Activated T-cell treated with anti-CD3 and anti-CD28 coated beads, Interleukin-2, amount 50 U/mL, for 72 hours (primary cell): Measurements from ENCODE around the gene CCDC175. TPM values are rescaled to one million over a fixed set of nuclear protein-coding genes. Genes with fewer than 3 reads are reported as not detected.

Experiments
- ATAC-seq, 2 donors: fragments of 150-1000 bp; cut with Tn5 transposase; replicated peaks in 1 of 2; 2 replicates each; pipeline ENCODE4 v1.10.0; 2021; ENCODE audit warnings: moderate library complexity in 2 of 2, mild to moderate bottlenecking in 1 of 2
- DNase-seq, 2 donors: peaks; one replicate each; pipeline ENCODE4 v3.0.0; 2021 to 2022; ENCODE audit warnings: mixed read lengths in 1 of 2
- H3K27ac Mint-ChIP-seq: one replicate; pipeline ENCODE4 v1.8.0; 2022; ENCODE audit warnings: mild to moderate bottlenecking, moderate library complexity, mixed read lengths
- H3K27me3 Mint-ChIP-seq: one replicate; pipeline ENCODE4 v1.8.0; 2022; ENCODE audit warnings: low read depth, mixed read lengths
- H3K36me3 Mint-ChIP-seq, 2 donors: one replicate each; pipeline ENCODE4 v1.8.0; 2022; ENCODE audit warnings: mixed read lengths in 2 of 2, mild to moderate bottlenecking in 1 of 2; ENCODE audit not compliant: insufficient read depth in 2 of 2
- H3K4me1 Mint-ChIP-seq: one replicate; pipeline ENCODE4 v1.8.0; 2022; ENCODE audit warnings: low read depth, mixed read lengths
- H3K4me3 Mint-ChIP-seq, 2 donors: one replicate each; pipeline ENCODE4 v1.8.0; 2022; ENCODE audit warnings: mild to moderate bottlenecking in 2 of 2, mixed read lengths in 2 of 2, moderate library complexity in 2 of 2
- H3K9me3 Mint-ChIP-seq, 2 donors: one replicate each; pipeline ENCODE4 v1.8.0; 2022; ENCODE audit warnings: mixed read lengths in 2 of 2
- total RNA-seq, 2 donors: library from RNA; stranded (reverse); gene quantifications; one replicate each; pipeline ENCODE4 v1.2.3, GENCODE V29; 2022

Gene CCDC175
- total RNA-seq, 2 donors from 2014 or later = not detected

DNA sequence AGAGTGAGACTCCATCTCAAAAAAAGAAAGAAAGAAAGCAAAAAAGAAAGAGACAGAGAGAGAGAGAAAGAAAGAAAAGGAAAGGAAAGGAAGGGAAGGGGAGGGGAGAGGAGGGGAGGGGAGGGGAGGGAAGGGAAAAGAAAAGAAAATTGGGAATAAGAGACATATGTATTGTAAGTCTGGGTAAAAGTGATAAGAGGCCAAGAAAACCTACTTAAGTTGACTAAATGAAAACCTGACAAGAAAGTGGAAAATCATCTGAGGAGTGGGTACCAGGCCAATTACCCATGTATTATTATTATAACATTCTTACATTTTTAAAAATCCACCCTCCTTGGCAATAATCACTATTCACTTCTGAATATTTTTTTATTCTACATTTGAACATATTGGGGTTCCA lies 46.3 kb downstream of the CCDC175 start:
- H3K9me3 Mint-ChIP-seq = peaks cover 0 to 4% of the 10 kb centered on the region in 2 donors
- no peaks in the 10 kb centered on the region for H3K4me1 Mint-ChIP-seq
- H3K36me3 Mint-ChIP-seq = peaks cover 2% of the 10 kb centered on the region in 2 donors
- ATAC-seq (no peak), DNase-seq (no peak)
- H3K27ac Mint-ChIP-seq = no peak overlapping the region
- H3K4me3 Mint-ChIP-seq = no peak overlapping the region
- peaks cover 7% of the 10 kb centered on the region for H3K27me3 Mint-ChIP-seq

DNA sequence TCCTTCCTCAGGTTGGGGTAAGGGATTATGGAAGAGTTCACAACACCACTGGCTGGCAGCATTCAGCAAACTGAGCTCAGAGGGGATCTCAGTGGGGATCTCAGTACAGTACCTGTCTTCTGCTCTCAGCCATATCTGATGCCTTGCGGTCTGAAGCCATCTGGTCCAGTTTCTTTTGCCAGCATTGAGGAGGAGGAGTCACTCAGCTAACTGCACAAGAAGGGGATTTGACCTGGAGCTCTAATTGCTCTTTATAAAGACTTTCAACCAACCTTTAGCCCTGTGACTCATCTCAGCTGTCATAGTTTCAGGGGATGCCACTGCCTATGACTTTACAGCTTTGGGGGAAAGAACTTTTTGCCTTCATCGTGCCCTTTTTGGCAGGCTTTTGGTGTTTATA lies 47.4 kb downstream of the CCDC175 start:
- peaks cover 2% of the 10 kb centered on the region in 2 donors for H3K36me3 Mint-ChIP-seq
- DNase-seq = no peak
- H3K27ac Mint-ChIP-seq = no peak overlapping the region
- peaks cover 7% of the 10 kb centered on the region for H3K27me3 Mint-ChIP-seq
- H3K9me3 Mint-ChIP-seq = peaks cover 0 to 4% of the 10 kb centered on the region in 2 donors
- no peaks in the 10 kb centered on the region for H3K4me1 Mint-ChIP-seq
- no peak for ATAC-seq
- H3K4me3 Mint-ChIP-seq = no peak overlapping the region

DNA sequence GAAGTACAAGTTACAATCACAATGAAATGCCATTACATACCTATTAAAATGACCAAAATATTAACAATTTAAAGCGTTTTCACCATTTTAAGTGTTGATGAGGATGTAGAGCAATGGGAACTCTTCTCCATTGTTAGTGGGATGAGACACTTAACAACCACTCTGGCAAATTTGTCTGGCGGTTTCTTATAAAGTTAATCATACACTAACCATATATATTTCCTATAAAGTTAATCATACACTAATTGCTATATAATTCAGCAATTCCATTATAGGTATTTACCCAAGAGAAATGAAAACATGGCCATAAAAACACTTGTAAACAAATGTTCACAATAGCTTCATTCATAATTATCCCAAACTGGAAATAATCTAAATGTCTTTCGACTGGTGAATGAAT lies 56.4 kb downstream of the CCDC175 start:
- DNase-seq = no peak
- Mint-ChIP-seq H3K4me1 (no peaks in the 10 kb centered on the region), H3K27ac (no peak overlapping the region), H3K4me3 (no peak overlapping the region), H3K36me3 (no peaks in the 10 kb centered on the region), H3K9me3 (peaks cover 0 to 2% of the 10 kb centered on the region in 2 donors), H3K27me3 (peaks cover 19% of the 10 kb centered on the region)
- ATAC-seq = no peak

DNA sequence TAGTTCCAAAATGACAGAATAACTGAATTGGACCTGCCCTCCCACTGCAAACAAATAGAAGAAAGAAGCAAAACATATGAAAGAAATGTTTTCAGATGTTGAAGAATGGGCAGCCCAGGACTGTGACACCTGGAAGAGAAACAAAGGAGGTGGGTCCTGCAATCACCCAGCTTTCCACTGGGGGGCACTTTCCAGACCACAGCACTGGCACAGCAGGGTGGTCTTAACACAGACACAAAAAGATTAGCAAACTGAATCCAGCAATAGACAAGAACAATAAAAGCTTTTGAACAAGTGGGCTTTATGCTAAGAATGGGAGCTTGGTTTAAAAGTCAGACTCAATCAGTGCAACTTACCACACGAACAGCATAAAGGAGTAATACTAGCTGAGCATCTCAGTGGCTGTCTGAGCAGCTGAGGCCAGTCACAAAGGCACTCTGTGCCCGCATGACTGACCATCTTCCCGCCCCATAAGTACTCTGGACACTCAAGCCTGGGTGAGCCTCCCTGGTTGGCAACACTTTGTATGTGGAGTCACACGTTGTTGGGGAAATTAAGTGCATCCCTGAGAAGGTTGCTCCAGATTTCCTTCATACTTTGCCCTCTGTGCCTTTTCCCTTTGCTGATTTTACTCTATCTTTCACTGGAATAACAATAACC lies 64.6 kb downstream of the CCDC175 start:
- ATAC-seq (no peak), DNase-seq (peak; percentile 9 to 14)
- no peak overlapping the region for H3K4me3 Mint-ChIP-seq
- H3K27ac Mint-ChIP-seq = no peak overlapping the region
- H3K9me3 Mint-ChIP-seq = no peaks in the 10 kb centered on the region
- H3K27me3 Mint-ChIP-seq = peaks cover 23% of the 10 kb centered on the region
- H3K36me3 Mint-ChIP-seq = no peaks in the 10 kb centered on the region
- no peaks in the 10 kb centered on the region for H3K4me1 Mint-ChIP-seq

DNA sequence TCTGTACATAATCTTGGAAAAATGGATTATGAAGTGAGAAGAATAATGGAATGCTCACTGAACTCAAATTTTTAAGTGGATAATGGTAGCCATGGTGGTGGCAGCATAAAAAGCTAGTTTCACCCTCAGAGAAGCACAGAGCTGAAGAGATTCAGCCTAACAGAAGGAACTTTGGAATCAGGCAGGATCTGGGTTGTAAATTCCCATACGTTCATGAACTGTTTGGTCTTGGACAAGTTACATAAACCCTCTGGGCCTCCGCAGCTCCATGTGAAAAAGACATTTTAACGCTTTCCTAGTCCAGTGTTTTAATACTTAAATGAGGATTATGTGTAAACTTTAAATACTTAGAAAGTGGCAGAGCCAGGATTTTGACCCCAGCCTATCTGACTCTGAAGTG lies 65.6 kb downstream of the CCDC175 start:
- no peaks in the 10 kb centered on the region for H3K4me1 Mint-ChIP-seq
- H3K27me3 Mint-ChIP-seq = peaks cover 18% of the 10 kb centered on the region
- no peak overlapping the region for H3K27ac Mint-ChIP-seq
- DNase-seq (no peak), ATAC-seq (no peak)
- H3K36me3 Mint-ChIP-seq = no peaks in the 10 kb centered on the region
- no peaks in the 10 kb centered on the region for H3K9me3 Mint-ChIP-seq
- no peak overlapping the region for H3K4me3 Mint-ChIP-seq

DNA sequence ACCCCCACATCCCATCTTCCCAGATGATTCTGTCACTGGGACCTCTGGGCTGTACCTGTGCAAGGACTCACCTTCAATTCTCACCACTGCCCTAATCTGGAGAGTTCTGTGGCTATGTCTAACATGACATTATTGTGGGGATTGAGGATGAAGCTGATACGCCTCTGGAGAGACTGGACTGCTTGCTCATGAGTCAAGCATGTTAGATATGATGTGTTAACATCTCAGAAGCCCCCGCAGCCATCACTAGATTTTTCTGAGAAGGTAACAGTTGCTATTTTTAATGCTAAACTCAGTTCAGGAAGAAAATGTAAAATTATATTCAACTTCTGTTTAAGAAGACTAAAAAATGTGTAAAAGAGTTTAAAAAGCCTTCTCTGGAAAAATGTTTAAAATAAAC lies 66.6 kb downstream of the CCDC175 start:
- no peak overlapping the region for H3K27ac Mint-ChIP-seq
- no peaks in the 10 kb centered on the region for H3K9me3 Mint-ChIP-seq
- no peaks in the 10 kb centered on the region for H3K36me3 Mint-ChIP-seq
- peaks cover 16% of the 10 kb centered on the region for H3K27me3 Mint-ChIP-seq
- no peak overlapping the region for H3K4me3 Mint-ChIP-seq
- H3K4me1 Mint-ChIP-seq = no peaks in the 10 kb centered on the region
- ATAC-seq (no peak), DNase-seq (no peak)

DNA sequence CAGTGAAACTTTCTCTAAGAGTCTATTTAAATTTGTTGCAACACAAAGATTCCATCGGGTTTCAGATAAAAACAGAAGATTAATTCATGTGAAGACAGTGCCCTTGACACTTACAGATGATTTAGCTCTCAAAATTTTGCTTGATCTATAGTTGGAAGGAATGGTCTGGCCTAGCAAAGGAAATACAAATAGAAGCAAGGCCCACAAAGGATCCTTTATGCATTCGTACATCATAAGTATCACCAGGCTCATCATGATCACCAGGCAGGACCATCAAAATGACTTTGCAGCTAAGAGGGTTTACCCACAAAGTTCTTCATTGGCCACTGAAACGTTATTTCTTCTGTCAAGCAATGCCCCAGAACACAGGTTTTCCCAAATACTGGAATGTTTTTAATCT lies 67.5 kb downstream of the CCDC175 start:
- peaks cover 7% of the 10 kb centered on the region for H3K27me3 Mint-ChIP-seq
- H3K27ac Mint-ChIP-seq = no peak overlapping the region
- DNase-seq (no peak), ATAC-seq (no peak)
- no peaks in the 10 kb centered on the region for H3K9me3 Mint-ChIP-seq
- H3K36me3 Mint-ChIP-seq = no peaks in the 10 kb centered on the region
- H3K4me3 Mint-ChIP-seq = no peak overlapping the region
- H3K4me1 Mint-ChIP-seq = no peaks in the 10 kb centered on the region

DNA sequence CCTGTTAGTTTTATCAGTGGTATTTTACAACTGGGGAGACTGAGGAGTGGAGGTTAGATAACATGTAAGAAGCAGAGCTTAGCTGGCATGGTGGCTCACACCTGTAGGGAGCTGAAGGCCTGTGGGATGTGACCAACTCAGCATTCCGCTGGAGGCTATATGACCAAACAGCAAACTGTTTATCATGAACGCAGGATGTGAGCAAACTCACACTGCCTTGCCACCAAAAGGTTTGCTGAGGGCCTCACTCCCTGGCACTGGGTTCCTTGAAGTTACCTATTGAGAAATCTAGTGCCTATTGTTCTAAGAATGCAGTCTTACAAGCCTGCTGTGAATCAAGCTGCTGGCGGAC lies 68.9 kb downstream of the CCDC175 start:
- H3K4me1 Mint-ChIP-seq = no peaks in the 10 kb centered on the region
- ATAC-seq (no peak), DNase-seq (no peak)
- H3K9me3 Mint-ChIP-seq = no peaks in the 10 kb centered on the region
- H3K27ac Mint-ChIP-seq = no peak overlapping the region
- no peaks in the 10 kb centered on the region for H3K36me3 Mint-ChIP-seq
- H3K27me3 Mint-ChIP-seq = peaks cover 6% of the 10 kb centered on the region
- no peak overlapping the region for H3K4me3 Mint-ChIP-seq

DNA sequence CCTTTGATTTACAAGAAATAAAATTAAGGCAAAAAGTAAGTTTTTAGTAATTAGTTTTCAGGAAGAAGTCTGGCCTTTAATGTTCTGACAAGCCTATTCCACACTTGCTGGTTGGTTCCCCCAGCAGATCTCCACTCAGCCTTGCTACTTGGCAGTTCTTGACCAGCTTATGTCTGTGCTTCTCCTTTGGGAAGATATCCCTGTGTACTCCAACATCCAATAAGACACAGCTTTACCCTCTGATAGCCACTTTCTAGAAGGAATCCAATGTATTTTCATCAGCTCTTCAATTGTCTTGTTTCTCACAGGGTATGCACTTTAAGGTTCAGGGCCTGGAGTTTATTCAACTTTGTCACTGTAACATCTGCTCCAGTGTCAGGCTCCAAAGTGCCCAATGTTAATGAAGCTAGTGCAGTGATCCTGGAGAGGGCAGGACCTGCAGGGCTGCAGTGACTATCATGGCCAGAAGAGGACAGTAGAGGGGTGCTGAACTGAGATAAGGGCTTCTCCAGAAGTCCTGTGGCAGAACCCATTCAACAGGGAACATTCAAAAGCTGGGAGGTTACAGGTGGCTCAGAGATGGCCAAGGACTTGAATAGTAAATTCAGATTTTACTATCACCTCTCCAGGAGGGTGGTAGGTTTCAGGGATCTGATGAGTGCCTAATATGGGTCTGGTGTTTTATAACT lies 69.4 kb downstream of the CCDC175 start:
- ATAC-seq (peak; percentile 74), DNase-seq (peak; percentile 51 to 56)
- Mint-ChIP-seq H3K36me3 (peaks cover 0 to 1% of the 10 kb centered on the region in 2 donors), H3K4me1 (no peaks in the 10 kb centered on the region), H3K9me3 (no peaks in the 10 kb centered on the region), H3K4me3 (no peak overlapping the region), H3K27ac (no peak overlapping the region), H3K27me3 (peaks cover 6% of the 10 kb centered on the region)

DNA sequence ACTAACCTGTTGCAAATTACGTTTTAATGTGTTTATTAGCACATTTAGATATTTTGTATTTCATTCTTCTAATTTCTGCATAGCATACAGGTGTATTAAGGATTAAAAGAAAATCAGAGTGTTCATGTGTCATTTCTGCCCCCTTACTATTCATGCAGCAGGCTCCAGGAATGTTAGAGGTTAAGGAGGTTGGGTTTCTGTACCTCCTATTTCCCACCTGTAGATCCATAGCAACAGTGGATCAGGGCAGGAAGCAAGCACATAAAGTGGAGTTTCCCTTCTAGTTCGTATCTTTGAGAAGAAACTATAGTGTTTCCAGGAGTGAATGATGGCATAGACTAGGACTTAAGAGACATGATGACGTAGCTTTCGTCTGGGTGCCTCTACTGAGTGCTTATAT lies 73.4 kb downstream of the CCDC175 start:
- no peaks in the 10 kb centered on the region for H3K4me1 Mint-ChIP-seq
- H3K36me3 Mint-ChIP-seq = peaks cover 0 to 2% of the 10 kb centered on the region in 2 donors
- no peaks in the 10 kb centered on the region for H3K27me3 Mint-ChIP-seq
- H3K27ac Mint-ChIP-seq = no peak overlapping the region
- H3K4me3 Mint-ChIP-seq = no peak overlapping the region
- ATAC-seq (no peak), DNase-seq (no peak)
- no peaks in the 10 kb centered on the region for H3K9me3 Mint-ChIP-seq

DNA sequence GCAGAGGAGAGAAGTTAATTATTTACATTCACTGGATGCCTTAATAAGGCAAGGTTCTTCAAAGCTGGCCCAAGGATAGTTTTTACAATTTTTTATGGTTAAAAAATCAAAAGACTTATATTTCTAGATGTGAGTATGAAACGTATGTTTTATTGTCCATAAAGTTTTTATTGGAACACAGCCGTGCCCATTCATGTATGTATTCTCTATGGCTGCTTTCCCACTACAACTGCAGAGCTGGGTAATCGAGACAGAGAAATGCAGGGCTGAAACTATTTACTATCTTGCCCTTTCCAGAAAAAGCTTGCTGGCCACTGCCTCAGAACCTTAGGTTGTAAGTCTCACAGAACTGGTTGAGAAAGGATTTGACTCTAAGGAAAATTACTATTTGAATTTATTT lies 75.9 kb downstream of the CCDC175 start:
- H3K27ac Mint-ChIP-seq = no peak overlapping the region
- DNase-seq (no peak), ATAC-seq (no peak)
- no peak overlapping the region for H3K4me3 Mint-ChIP-seq
- peaks cover 0 to 2% of the 10 kb centered on the region in 2 donors for H3K36me3 Mint-ChIP-seq
- no peaks in the 10 kb centered on the region for H3K9me3 Mint-ChIP-seq
- no peaks in the 10 kb centered on the region for H3K4me1 Mint-ChIP-seq
- no peaks in the 10 kb centered on the region for H3K27me3 Mint-ChIP-seq

DNA sequence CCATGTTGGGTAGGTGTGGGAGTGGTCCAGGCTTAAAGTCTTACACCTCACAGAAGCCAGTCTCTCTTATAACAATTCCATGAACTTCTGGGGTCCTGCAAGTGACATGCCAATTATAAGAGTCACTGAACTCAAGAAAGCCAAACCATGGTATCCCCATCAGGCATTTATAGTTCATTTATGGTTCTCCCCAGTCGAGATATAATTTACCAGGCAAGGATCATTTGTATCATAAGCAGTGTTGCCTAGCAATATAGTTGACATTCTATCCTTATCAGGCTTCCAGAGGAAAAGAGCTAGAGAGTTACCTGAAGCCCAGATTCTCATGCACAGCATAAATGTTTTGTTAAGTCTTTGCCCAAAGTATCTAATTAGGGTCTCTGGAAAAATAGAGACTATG lies 84.2 kb downstream of the CCDC175 start:
- Mint-ChIP-seq H3K9me3 (no peaks in the 10 kb centered on the region), H3K4me1 (peaks cover 20% of the 10 kb centered on the region), H3K27me3 (no peaks in the 10 kb centered on the region), H3K36me3 (peaks cover 17 to 26% of the 10 kb centered on the region in 2 donors), H3K27ac (no peak overlapping the region), H3K4me3 (no peak overlapping the region)
- DNase-seq (no peak), ATAC-seq (no peak)

DNA sequence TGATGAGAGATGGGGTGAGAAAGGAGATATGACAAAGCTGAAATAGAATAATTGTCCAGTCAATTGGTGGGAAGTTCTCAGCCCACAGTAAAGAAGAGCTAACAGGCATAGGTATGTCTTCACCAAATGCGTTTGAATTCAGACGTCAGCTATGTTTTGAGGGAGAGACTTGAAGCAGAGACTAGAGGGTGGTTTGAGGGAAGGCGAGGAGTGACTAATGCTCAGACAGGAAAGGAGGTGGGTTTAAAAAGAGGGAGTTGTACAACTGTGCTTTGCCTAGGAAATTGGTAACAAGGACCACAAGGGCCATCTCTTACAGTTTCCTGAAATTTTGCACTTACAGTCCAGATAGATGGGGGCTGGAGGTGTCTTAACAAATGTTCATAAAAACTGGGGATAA lies 85.9 kb downstream of the CCDC175 start:
- no peak overlapping the region for H3K4me3 Mint-ChIP-seq
- H3K27ac Mint-ChIP-seq = no peak overlapping the region
- peaks cover 17 to 26% of the 10 kb centered on the region in 2 donors for H3K36me3 Mint-ChIP-seq
- no peaks in the 10 kb centered on the region for H3K27me3 Mint-ChIP-seq
- no peak for ATAC-seq
- H3K9me3 Mint-ChIP-seq = no peaks in the 10 kb centered on the region
- peaks cover 32% of the 10 kb centered on the region for H3K4me1 Mint-ChIP-seq
- no peak for DNase-seq
